Colonic mucosa (tissue), 4 donors: ENCODE measurements around the gene RNU4-1. TPM values are rescaled to one million over a fixed set of nuclear protein-coding genes. Genes with fewer than 3 reads are reported as not detected.

Experiments used
- DNase-seq: peaks from one replicate; pipeline ENCODE4 v3.0.0-alpha.2; 2020
- H3K27ac ChIP-seq: fragments of 200-600 bp; one replicate; pipeline ENCODE4 v1.8.0; 2021
- H3K27me3 ChIP-seq: fragments of 200-600 bp; one replicate; pipeline ENCODE4 v1.8.0; 2021
- H3K36me3 ChIP-seq: fragments of 200-600 bp; one replicate; pipeline ENCODE4 v1.8.0; 2021
- H3K4me1 ChIP-seq: fragments of 200-600 bp; one replicate; pipeline ENCODE4 v1.8.0; 2021; ENCODE audit warnings: mild to moderate bottlenecking
- H3K4me3 ChIP-seq: fragments of 200-600 bp; one replicate; pipeline ENCODE4 v1.8.0; 2021
- H3K9ac ChIP-seq, 2 donors: one replicate each; pipeline ENCODE4 v1.7.0; 2013; ENCODE audit warnings: control low read depth in 2 of 2, low read depth in 2 of 2, low read length in 2 of 2
- H3K9me3 ChIP-seq: fragments of 200-600 bp; one replicate; pipeline ENCODE4 v1.8.0; 2021
- intact Hi-C: fragments of 100-400 bp; cut with DNase I; formaldehyde crosslinking; loops from one replicate; pipeline ENCODE4 v1.14.1; 2022
- total RNA-seq, 2 donors: library from RNA; stranded (reverse); fragmentation: NEBNext Ultra II Directional in 1 of 2; extraction: Animal tissue kit (Norgen Biotek cat#: 25700) in 1 of 2; gene quantifications; one replicate each; pipeline ENCODE4 v1.2.1, GENCODE V29; 2021
- TF ChIP-seq, protein P1 (sequence below): fragments of 200-600 bp; IDR thresholded peaks from one replicate; pipeline ENCODE4 v1.8.0; 2022; ENCODE audit warnings: antibody characterized with exemption, mild to moderate bottlenecking
- donor health status: healthy.
- donor health status: DM: no; HTN: no; CAD: no.
- donor health status: DM: no; HTN: no; CAD: no.

Gene RNU4-1
- total RNA-seq, 2 donors from 2014 or later: 1,555 to 3,531 TPM

GRCh38 chr12:120267736-120268135 is 25.3 kb downstream of the RNU4-1 start:
- Histone ChIP-seq H3K27ac (peak overlapping the region; percentile 67), H3K27me3 (no peaks in the 10 kb centered on the region), H3K9me3 (no peaks in the 10 kb centered on the region), H3K4me3 (no peak overlapping the region), H3K4me1 (peaks cover 16% of the 10 kb centered on the region), H3K9ac (no peak overlapping the region), H3K36me3 (no peaks in the 10 kb centered on the region)
- DNase-seq: no peak
- TF ChIP-seq, protein P1, sequence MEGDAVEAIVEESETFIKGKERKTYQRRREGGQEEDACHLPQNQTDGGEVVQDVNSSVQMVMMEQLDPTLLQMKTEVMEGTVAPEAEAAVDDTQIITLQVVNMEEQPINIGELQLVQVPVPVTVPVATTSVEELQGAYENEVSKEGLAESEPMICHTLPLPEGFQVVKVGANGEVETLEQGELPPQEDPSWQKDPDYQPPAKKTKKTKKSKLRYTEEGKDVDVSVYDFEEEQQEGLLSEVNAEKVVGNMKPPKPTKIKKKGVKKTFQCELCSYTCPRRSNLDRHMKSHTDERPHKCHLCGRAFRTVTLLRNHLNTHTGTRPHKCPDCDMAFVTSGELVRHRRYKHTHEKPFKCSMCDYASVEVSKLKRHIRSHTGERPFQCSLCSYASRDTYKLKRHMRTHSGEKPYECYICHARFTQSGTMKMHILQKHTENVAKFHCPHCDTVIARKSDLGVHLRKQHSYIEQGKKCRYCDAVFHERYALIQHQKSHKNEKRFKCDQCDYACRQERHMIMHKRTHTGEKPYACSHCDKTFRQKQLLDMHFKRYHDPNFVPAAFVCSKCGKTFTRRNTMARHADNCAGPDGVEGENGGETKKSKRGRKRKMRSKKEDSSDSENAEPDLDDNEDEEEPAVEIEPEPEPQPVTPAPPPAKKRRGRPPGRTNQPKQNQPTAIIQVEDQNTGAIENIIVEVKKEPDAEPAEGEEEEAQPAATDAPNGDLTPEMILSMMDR: no peak
- intact Hi-C loops: loop anchor here (2.0 kb wide), 1 partner anchor 39 kb away; no protein-coding TSS in a partner anchor

GRCh38 chr12:120266180-120266870 is 26.7 kb downstream of the RNU4-1 start:
- H3K27ac ChIP-seq: no peak overlapping the region
- peak overlapping the region in 1 of 2 donors; percentile 14 for H3K9ac ChIP-seq
- H3K9me3 ChIP-seq: no peaks in the 10 kb centered on the region
- DNase-seq: no peak
- TF ChIP-seq, protein P1: peak; percentile 3
- intact Hi-C loops: loop anchor here (2.0 kb wide), 1 partner anchor 38 kb away; no protein-coding TSS in a partner anchor
- H3K4me1 ChIP-seq: peaks cover 26% of the 10 kb centered on the region
- H3K36me3 ChIP-seq: no peaks in the 10 kb centered on the region
- no peaks in the 10 kb centered on the region for H3K27me3 ChIP-seq
- H3K4me3 ChIP-seq: no peak overlapping the region

GRCh38 chr12:120265473-120266179 is 27.4 kb downstream of the RNU4-1 start, which contains the start of gene PXN:
Gene PXN (minus strand): TSS chr12:120265730. CDS start chr12:120265629, 101 bp downstream.
- Histone ChIP-seq H3K9ac (peak within 1 kb of the TSS; percentile 76 to 98), H3K9me3 (no peaks in the 10 kb centered on the region), H3K36me3 (no peaks in the 10 kb centered on the region), H3K27ac (peak within 1 kb of the TSS; percentile 78), H3K4me3 (peak within 1 kb of the TSS; percentile 95), H3K4me1 (peaks cover 26% of the 10 kb centered on the region), H3K27me3 (no peaks in the 10 kb centered on the region)
- TF ChIP-seq, protein P1: peak; percentile 76
- peak; percentile 91 for DNase-seq
- intact Hi-C loops: loop anchor here (2.0 kb wide), 1 partner anchor 37 kb away; no protein-coding TSS in a partner anchor

GRCh38 chr12:120264904-120265472 is 28.0 kb downstream of the RNU4-1 start:
- Histone ChIP-seq H3K9me3 (no peaks in the 10 kb centered on the region), H3K27ac (peak overlapping the region; percentile 78), H3K36me3 (no peaks in the 10 kb centered on the region), H3K27me3 (no peaks in the 10 kb centered on the region), H3K4me1 (peaks cover 26% of the 10 kb centered on the region), H3K9ac (peak overlapping the region; percentile 76 to 98), H3K4me3 (peak overlapping the region; percentile 95)
- TF ChIP-seq, protein P1: no peak
- DNase-seq: no peak
- intact Hi-C loops: no loop called here

- Histone ChIP-seq H3K4me3 (peak overlapping the region; percentile 95), H3K27me3 (no peaks in the 10 kb centered on the region), H3K4me1 (peaks cover 26% of the 10 kb centered on the region), H3K9me3 (no peaks in the 10 kb centered on the region), H3K9ac (peak overlapping the region; percentile 76 to 98), H3K27ac (peak overlapping the region; percentile 78), H3K36me3 (no peaks in the 10 kb centered on the region)
- no peak for DNase-seq
- intact Hi-C loops: no loop called here
- TF ChIP-seq, protein P1: no peak
Observed at GRCh38 chr12:120264086-120264903, 28.7 kb downstream of the RNU4-1 start.
